DMS53 treated with DMSO at 0.1 percent for 48 hours (cell line): ENCODE measurements around the gene SPTBN2.

Experiments used
- DNase-seq: peaks from one replicate; lab custom pipeline; 2025; ENCODE audit not compliant: unreplicated experiment; lab: John Stamatoyannopoulos, UW

The SPTBN2 gene

GRCh38 chr11:66686100-66686785, 42.8 kb downstream of the SPTBN2 start:
- DNase-seq = no peak

- no peak for DNase-seq
Observed at GRCh38 chr11:66685276-66686099, 43.5 kb downstream of the SPTBN2 start.

- no peak for DNase-seq
Observed at GRCh38 chr11:66684635-66685034, 44.4 kb downstream of the SPTBN2 start.

GRCh38 chr11:66683877-66684276, 45.1 kb downstream of the SPTBN2 start:
- no peak for DNase-seq

- no peak for DNase-seq
Observed at GRCh38 chr11:66680966-66681645, 47.9 kb downstream of the SPTBN2 start.

GRCh38 chr11:66677599-66678375, 51.2 kb downstream of the SPTBN2 start, which contains the start of gene RBM4B:
Gene RBM4B (minus strand): TSS chr11:66677887. CDS start chr11:66677079, 808 bp downstream.
- peak; percentile 95 for DNase-seq

- peak; percentile 67 for DNase-seq
Observed at GRCh38 chr11:66676931-66677598, 52.0 kb downstream of the SPTBN2 start.

- no peak for DNase-seq
Observed at GRCh38 chr11:66676282-66676919, 52.6 kb downstream of the SPTBN2 start.

GRCh38 chr11:66674964-66675602, 53.9 kb downstream of the SPTBN2 start:
- no peak for DNase-seq

- DNase-seq = no peak
Observed at GRCh38 chr11:66670816-66671215, 58.2 kb downstream of the SPTBN2 start.

- no peak for DNase-seq
Observed at GRCh38 chr11:66665369-66665768, 63.6 kb downstream of the SPTBN2 start.

GRCh38 chr11:66663741-66664296, 65.2 kb downstream of the SPTBN2 start:
- no peak for DNase-seq

- no peak for DNase-seq
Observed at GRCh38 chr11:66659763-66660162, 69.3 kb downstream of the SPTBN2 start.

GRCh38 chr11:66653123-66653522, 75.9 kb downstream of the SPTBN2 start:
- no peak for DNase-seq

GRCh38 chr11:66652651-66653050, 76.4 kb downstream of the SPTBN2 start:
- DNase-seq = no peak

- DNase-seq = no peak
Observed at GRCh38 chr11:66651016-66651415, 78.0 kb downstream of the SPTBN2 start.

- no peak for DNase-seq
Observed at GRCh38 chr11:66649903-66650302, 79.1 kb downstream of the SPTBN2 start.

GRCh38 chr11:66646828-66647227, 82.2 kb downstream of the SPTBN2 start:
- no peak for DNase-seq
